Panc1 (cell line): ENCODE measurements around the gene DCUN1D2.

Experiments used
- POLR2AphosphoS5 ChIP-seq: IDR thresholded peaks from 2 replicates; pipeline ENCODE4 v1.6.1; 2012; ENCODE audit warnings: mild to moderate bottlenecking, low read depth, low read length, moderate library complexity
- SIN3A ChIP-seq: IDR thresholded peaks from 2 replicates; pipeline ENCODE4 v1.6.1; 2012; ENCODE audit warnings: low read depth, mild to moderate bottlenecking, low read length, moderate library complexity, borderline replicate concordance; ENCODE audit not compliant: insufficient read depth
- TCF7L2 ChIP-seq: IDR thresholded peaks from 2 replicates; pipeline ENCODE4 v1.6.1; 2011; ENCODE audit warnings: mild to moderate bottlenecking, low read depth, low read length, inconsistent platforms
- TF ChIP-seq, protein P1 (sequence below): fragments of 450-650 bp; IDR thresholded peaks from 2 replicates; pipeline ENCODE4 v1.5.1; 2017; ENCODE audit warnings: mild to moderate bottlenecking
- TF ChIP-seq, protein P2 (sequence below), 2 experiments: IDR thresholded peaks; 2 replicates each; pipeline ENCODE4 v1.6.1; 2011 to 2012; ENCODE audit warnings: low read depth in 2 of 2, control low read depth in 1 of 2, low read length in 1 of 2, mild to moderate bottlenecking in 1 of 2, moderate library complexity in 1 of 2; ENCODE audit not compliant: insufficient read depth in 1 of 2

DNA sequence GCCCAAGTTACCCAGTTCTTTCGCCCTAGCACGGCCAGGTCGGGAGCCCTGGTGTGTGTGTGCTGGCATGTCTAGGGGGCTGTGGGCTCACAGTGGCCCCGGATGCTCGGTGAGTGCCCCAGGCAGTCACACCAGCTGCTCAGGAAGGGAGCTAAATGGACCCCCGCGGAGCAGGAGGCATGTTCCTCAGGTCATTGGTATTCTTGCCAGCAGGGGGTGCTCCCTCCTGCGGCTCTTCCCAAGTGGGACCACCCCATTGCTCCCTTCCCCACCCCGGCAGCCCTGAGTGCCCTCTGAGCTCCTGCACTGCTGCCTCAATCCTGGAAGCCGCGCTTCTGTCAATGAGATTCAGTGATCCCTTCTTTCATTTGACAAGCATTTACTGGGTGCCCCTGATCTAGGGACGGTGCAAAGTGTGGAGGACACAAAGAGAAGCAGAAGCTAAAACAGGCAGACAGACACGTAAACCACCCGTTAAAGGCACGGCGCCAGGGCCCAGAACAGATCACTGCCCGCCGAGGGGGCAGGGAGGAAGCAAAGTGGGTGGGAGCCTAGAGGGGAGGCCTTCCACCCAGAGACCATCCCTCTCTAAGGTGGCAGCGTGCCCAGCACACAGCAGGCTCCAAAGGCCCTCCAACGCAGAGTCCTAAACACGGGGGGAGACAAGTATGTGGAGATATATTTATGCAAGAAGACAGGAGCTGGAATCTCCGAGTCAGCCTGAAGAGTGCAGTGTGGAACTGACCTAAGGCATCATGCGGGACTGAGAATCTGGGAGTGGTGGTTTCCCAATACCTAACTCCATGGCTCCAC is 32.1 kb downstream of the DCUN1D2 start:
- TF ChIP-seq, protein P1, sequence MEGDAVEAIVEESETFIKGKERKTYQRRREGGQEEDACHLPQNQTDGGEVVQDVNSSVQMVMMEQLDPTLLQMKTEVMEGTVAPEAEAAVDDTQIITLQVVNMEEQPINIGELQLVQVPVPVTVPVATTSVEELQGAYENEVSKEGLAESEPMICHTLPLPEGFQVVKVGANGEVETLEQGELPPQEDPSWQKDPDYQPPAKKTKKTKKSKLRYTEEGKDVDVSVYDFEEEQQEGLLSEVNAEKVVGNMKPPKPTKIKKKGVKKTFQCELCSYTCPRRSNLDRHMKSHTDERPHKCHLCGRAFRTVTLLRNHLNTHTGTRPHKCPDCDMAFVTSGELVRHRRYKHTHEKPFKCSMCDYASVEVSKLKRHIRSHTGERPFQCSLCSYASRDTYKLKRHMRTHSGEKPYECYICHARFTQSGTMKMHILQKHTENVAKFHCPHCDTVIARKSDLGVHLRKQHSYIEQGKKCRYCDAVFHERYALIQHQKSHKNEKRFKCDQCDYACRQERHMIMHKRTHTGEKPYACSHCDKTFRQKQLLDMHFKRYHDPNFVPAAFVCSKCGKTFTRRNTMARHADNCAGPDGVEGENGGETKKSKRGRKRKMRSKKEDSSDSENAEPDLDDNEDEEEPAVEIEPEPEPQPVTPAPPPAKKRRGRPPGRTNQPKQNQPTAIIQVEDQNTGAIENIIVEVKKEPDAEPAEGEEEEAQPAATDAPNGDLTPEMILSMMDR, result peak; percentile 44
- TF ChIP-seq POLR2AphosphoS5, result no peak
- TF ChIP-seq, protein P2, sequence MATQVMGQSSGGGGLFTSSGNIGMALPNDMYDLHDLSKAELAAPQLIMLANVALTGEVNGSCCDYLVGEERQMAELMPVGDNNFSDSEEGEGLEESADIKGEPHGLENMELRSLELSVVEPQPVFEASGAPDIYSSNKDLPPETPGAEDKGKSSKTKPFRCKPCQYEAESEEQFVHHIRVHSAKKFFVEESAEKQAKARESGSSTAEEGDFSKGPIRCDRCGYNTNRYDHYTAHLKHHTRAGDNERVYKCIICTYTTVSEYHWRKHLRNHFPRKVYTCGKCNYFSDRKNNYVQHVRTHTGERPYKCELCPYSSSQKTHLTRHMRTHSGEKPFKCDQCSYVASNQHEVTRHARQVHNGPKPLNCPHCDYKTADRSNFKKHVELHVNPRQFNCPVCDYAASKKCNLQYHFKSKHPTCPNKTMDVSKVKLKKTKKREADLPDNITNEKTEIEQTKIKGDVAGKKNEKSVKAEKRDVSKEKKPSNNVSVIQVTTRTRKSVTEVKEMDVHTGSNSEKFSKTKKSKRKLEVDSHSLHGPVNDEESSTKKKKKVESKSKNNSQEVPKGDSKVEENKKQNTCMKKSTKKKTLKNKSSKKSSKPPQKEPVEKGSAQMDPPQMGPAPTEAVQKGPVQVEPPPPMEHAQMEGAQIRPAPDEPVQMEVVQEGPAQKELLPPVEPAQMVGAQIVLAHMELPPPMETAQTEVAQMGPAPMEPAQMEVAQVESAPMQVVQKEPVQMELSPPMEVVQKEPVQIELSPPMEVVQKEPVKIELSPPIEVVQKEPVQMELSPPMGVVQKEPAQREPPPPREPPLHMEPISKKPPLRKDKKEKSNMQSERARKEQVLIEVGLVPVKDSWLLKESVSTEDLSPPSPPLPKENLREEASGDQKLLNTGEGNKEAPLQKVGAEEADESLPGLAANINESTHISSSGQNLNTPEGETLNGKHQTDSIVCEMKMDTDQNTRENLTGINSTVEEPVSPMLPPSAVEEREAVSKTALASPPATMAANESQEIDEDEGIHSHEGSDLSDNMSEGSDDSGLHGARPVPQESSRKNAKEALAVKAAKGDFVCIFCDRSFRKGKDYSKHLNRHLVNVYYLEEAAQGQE (IDR thresholded peaks at IDR 0.05; ENCODE audit: insufficient read depth in 1 of 2, low read depth in 2 of 2, low read length in 1 of 2), result no peak
- no peak for TF ChIP-seq SIN3A
- no peak for TF ChIP-seq TCF7L2
